GM19099 (cell line): ENCODE results near the gene ABCC4.

Experiments
- POLR2A ChIP-seq: IDR thresholded peaks from 3 replicates; pipeline ENCODE4 v1.6.1; 2011; ENCODE audit warnings: low read depth; ENCODE audit not compliant: insufficient read length; ENCODE audit errors: extremely low read depth

ABCC4 gene

DNA sequence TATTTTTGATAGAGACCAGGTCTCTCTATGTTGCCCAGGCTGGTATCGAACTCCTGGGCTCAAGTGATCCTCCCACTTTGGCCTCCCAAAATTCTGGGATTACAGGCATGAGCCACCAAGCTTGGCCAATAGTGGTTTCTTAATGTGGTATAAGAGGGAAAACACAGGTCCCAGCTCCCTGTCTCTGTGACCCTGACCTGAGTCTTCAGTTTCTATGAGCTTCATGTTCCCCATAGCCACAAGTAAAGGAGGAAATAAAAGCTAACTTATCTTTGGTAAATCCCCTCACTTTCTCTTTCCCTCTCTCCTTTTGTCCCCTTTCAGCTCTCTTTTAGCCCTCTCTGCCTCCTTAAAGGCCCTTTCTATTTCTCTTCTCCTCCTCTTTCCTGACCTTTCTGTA lies 50.3 kb downstream of the ABCC4 start:
- TF ChIP-seq POLR2A, result no peak

DNA sequence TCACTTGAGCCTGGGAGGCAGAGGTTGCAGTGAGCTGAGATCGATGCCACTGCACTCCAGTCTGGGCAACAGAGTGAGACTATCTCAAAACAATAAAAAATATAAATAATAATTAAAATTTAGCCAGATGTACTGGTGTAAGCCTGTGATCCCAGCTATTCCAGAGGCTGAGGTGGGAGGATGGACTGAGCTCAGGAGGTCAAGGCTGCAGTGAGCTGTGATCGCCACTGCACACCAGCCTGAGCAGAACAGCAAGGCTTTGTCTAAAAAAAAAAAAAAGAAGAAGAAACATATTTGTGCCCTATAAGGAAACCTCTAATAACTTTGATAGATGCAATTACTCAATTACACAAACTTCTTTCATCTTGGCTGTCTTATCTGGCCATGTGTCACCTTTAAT lies 52.3 kb downstream of the ABCC4 start:
- no peak for TF ChIP-seq POLR2A

DNA sequence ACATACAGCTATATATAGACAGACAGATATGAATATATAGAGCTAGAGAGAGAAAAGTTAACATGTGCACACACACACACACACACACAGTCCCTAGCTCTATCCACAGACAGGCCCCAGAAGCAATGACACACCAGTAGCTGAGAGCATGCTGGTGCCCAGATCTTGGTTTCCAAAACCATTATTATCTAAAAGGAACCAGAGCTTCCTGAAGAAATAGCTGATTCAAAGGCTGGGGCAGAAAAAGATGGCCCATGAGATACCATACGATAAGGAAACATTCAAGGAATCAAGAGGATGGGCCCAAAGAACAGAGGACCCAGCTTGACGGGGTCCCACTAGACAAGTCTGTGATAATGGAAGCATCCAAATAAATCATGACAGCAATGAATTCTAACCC lies 53.4 kb downstream of the ABCC4 start:
- TF ChIP-seq POLR2A, result no peak

DNA sequence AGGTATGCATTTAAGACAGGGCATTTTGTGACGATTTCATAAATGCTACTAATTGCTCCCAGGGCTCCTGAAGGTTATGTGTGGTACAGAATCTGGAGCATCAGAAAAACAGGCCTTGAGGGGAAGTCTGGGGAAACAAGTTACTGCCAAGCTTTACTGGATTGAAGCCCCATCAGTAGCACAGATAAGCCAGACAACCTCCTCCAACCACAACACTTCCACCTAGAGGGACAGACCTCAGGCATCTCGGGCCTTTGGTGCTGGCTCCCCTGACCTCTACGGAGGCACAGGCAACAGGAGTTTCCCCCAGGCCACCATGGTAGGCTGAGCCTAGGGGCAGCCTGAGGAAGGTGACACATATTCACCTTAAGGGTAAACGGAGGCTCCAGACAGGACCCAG lies 54.1 kb downstream of the ABCC4 start:
- TF ChIP-seq POLR2A, result no peak

DNA sequence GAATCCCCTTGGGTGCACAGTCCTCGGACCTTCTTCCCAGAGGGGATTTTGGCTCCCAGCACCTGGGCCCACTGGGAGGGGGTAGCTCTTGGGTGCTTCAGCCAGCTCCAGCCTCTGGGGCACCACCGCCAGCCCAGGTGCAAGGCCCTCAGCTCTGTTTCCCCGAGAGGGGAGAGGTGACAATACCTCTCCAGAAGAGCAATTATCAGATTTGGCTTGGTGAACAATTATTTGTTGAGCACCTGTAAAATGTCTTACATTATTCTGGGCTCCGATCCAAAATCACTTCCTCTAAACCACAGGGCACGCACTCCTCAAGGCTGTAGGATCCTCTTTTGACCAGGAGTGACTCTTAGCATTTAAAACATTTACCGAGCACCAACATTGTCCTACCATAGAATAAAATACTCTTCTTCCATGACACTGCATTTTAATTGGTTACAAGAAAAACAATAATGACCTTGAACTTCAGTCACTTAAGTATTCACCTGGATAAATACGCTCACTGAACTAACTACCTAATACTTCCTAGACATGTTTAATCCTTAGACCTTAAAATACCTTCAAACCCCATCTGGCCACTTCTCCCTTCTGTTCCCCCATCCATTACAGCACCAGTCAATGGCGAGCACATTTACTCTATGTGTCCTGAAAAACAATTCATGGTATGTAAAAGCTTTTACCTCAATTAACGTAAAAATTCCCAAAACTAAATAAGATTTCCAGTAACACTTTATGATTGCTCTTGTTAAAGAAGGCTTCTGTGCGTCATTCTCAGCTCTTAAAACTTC lies 54.8 kb downstream of the ABCC4 start:
- TF ChIP-seq POLR2A, result no peak

DNA sequence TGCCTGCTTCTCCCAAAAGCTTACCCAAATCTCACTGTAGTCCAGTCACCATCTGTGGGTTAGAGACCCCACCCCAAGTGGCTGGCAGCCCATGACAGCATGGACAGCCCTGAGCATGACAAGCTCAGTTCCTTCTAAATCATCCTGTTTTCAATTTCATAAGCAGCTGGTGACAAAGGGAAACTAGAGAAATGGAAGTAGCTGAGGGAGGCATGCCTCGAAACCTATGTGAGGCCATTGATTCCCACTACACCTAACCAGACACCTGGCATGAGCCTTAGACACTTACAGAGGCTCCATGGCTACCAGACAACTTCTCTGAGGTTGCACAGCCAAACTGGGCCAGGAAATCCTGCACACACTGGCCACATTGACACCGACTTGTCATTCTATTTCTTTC lies 56.2 kb downstream of the ABCC4 start:
- no peak for TF ChIP-seq POLR2A

DNA sequence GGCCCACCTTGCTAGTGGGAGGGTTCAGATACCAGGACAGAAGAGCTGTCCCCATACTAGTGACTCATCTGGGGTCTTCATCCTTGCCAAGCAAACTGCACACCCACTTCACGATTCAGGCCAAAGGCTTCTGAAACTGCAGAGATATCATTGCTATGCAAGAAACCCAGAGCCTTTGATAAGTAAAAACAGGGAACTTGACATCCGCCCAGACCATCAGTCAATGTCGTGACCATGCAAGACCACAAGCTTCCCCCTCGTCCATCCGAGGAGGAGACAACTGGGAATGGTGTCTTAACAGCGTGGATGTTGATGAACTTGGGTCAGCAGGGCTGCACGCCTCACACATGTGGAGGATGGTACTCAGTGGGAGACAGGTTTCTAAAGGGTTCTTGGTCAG lies 58.0 kb downstream of the ABCC4 start:
- TF ChIP-seq POLR2A, result no peak

DNA sequence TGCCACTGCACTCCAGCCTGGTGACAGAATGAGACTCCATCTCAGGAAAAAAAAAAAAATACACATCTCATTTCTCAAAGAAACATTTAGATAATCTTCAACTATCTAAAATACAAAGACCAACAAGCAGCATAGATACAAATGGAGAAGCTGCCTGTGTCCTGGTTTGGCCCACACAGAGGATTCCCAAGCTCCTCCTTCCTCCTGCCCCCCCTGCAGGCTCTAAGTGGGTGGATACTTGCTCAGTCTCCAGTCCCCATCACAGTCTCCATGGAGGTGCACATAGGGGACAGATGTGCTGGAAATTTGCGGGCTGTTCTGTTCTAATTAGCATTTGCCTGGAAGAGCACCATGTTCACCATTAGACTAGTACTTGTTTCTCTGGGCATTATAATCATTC lies 59.9 kb downstream of the ABCC4 start:
- TF ChIP-seq POLR2A, result no peak

DNA sequence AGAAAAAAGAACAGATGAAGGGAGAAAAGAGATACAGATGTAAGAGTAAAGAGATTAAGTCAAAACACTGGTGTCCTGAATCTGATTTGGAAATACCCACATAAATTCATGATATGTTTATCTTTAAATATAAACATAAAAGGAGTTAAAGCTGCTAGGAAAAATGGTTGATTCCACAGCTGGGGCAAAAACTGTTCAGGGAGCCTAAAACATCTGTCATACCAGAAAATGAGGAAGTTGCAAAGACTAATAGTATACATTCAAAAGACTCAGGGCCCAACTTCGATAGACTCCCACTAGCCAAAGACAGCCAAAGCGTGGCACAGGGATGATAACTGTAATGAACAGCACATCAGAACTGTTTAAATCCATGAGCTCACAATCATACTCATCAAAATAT lies 62.0 kb downstream of the ABCC4 start:
- TF ChIP-seq POLR2A, result no peak

DNA sequence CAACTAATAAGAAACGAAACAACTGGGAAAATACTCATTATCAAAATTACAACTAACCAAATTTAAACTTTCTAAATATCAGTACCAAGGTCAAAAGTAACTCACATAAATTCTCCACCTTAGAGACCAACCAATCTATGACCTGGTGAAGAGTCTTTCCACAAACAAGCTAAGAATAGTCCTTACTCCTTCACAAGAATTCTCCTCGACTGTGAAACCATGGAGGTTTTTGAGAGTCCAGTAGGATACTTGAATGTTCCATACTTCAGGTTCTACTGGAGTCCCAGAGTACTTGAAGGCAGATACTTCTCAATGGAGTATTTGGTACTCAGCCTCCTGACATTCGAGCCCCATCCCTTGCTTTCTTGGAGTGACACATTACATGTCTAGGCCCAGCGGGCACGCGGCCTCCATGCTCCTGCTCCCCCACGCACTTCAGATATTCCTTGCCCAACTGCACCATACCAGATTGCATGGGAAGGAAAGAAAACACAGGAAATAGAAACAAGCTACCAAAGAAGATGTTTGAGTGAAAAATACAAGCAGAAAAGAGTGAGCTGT lies 63.9 kb downstream of the ABCC4 start:
- no peak for TF ChIP-seq POLR2A

DNA sequence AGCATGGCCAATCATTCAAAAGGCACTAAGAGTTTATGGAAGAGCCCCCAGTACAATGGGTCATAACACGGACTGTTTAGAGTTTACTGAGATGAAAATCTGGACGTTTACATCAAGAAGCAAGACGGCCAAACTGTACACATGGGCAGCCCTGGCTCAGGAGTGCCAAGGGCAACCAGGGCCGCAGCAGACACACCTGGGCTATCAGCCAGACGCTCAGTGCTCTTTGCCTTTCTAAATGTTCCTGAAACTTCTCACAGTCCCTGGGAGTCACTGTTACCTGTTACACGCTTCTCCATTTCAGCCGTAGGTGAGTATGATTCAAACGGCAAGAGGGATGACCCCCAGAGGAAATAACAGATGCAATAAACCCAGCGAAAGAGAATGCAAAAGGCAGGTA lies 64.5 kb downstream of the ABCC4 start:
- TF ChIP-seq POLR2A, result no peak

DNA sequence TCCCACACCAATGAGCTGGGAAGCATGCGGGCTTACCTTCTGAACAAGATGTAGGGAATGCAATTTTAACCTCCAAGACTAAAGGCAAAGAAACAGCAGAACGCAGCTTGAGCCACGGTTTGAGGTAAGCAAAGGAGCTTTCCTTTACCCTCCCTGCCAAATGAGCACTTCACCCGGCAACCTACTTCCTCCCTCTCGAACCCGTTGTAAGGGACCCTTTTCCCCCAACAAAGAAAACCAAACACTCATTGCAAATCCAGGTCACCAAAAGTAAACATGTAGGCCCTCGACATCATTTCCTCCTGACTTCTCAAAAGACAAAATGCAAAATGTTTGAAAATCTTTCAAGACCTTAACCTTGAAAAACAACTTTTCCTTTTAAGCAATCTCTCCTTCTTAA lies 65.3 kb downstream of the ABCC4 start:
- no peak for TF ChIP-seq POLR2A

DNA sequence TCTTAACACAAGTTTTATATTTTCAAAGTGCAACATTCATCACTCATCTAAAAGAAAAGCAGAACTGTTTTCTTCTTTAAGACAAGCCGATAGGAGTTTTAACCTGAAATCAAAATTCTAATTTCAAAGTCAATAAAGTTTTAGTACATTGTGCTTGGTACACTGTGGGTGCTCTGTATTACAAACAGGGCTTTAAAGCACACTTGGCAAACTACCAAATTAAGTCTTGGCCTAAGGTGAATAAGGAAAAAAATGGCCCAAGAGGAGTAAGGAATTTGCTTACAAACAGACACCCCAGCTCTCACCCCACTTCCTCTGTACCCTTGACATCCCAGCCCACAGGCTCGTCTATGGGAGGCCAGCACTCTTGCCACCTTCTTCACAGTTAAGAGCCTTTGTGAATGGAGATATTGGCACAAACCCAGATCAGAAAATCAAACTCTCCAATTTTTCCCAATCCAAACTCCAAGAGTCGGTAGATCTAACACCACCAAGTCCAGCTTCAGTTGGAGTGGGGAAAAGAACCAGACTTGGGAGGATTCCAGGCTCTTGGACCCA lies 66.0 kb downstream of the ABCC4 start:
- TF ChIP-seq POLR2A, result no peak

DNA sequence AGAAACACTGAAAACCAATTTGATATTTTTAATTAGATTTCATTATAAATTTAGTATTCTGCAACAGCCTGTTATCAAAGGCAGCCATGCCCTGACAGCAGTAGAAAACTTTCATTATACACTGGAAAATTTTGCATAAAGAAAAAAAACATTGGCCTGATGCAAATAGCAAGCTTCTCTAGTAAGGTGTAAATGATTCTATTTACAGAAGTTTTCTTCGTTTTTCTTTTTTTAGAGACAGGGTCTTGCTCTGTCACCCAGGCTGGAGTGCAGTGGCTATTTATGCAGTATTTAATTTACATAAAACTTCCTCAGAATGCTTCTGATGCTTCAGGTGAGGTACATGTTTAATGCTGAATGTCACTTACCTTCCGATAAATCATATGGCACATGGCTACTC lies 67.0 kb downstream of the ABCC4 start:
- no peak for TF ChIP-seq POLR2A

DNA sequence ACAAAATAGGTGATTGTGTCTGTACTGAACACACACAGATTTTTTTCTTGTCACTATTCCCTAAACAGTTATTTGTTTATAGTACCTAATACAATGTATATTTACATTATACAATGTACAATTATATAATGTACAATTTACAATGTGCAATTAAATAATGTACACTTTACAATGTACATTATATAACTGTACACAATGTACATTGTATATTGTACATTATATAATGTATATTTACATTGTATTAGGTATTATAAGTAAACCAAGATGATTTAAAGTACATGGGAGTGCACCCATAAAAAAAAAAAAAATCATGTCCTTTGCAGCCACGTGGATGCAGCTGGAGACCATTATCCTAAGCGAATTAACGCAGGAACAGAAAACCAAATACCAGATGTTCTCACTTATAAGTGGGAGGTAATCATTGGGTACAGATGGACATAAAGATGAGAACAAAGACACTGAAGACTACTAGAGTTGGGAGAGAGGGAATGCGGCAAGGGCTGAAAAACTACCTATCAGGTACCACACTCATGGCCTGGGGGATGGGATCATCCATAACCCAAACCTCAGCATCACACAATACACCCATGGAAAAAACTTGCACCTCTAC lies 68.1 kb downstream of the ABCC4 start:
- no peak for TF ChIP-seq POLR2A

DNA sequence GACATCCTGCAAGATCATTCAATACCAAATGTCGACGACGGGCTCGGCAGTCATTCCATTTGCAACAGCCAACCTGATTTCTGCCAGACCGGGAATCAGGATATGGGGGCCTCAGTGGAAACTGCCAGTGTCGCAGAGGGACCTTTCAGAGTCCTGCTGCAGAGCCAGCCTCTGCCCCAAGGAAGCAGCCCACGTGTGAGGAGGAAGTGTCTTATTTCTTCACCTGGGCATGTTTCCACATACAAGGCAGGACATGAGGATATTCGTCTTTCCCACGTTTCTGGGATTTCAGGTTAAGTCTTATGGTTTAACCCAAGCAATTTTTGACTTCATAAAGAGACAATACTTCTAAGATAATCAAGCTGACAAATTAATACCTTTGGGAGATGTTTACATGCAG lies 69.9 kb downstream of the ABCC4 start:
- no peak for TF ChIP-seq POLR2A
